ENCODE measurements around the gene TMEM233.

The TMEM233 gene

DNA sequence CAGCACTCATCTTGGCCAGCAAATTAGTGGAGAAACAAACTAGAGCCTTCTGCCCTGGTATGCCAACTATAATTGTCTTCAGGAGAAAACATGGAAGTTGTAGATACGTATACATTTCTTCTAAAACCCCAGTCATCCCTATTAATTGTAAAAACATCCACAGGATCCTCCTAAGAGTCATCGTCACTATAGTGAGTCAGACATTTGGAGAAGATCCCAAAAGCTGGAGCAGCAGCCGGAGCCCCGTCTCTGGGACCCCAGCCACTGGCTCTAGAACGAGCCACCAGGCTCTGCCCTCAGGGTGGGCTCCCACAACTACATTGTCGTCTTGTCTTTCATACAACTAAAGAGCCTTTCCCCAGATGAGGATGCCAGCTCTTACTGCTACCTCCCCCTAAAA is 89.8 kb downstream of the TMEM233 start:
- DNase-seq: no peak

DNA sequence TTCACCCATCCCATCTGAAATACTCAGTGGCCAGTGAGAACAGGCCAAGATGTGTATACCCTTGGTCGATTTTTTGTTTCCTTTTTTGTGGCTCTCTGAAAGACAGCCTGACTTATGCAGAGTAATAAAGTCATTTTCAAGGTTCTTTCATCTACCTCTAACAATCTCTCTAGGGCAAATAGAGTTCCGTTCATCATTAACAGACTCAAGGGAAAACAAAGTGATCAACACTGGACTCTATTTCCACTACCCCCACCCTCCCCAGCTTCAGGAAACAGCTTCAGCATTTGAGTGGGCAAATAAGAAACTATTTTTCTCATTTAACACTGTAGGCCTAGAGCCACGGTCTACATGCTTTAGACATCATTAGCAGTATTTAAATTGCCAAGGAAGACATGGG is 90.2 kb downstream of the TMEM233 start:
- no peak for DNase-seq

DNA sequence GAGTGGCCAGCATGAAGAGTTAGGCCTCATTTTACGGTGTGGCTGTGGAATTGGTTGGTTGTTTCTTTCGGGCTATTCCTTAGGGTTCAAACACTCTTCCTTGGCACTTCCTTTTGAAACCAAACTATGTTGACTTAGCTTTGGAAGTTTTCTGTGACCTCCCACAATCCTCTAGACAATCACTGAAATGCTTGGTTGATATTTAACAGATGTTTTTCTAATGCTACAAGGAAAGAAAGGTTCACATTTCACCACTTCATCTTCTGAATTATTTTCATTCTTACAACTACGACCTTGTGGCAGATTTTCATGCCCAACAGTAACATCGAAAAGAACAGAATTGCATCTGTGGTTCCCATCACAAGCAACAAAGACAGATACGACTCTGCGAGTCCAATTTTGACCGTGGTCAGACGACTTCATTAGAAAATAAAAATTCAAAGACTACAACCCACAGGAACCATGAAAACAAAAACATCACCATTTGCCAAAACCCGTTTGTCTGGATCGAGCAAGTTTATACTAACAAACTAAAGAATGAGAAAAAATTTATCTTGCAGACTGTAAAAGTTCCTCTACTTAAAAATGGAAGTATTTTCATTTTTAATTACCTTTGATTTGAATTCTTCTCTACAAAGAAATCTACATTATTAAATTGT is 91.3 kb downstream of the TMEM233 start:
- DNase-seq: no peak

DNA sequence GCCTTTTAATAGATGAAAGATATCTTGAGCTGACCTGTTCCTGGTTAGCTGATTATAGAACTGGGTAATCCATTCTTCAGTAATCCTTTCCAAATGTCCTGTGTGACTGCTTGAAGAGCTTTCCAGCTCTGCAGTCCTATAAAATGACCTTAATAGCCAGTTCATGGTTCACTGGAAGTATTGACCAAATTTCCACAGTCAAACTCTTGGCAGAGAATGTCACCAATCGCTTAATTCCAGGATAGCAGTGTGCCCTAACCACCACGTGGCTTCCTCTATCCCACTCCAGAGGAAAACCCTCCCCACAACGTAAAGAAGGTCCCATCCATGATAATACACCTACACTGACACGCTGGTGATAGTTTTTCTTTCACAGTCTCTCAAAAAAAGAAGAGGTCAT is 91.8 kb downstream of the TMEM233 start:
- DNase-seq: no peak

DNA sequence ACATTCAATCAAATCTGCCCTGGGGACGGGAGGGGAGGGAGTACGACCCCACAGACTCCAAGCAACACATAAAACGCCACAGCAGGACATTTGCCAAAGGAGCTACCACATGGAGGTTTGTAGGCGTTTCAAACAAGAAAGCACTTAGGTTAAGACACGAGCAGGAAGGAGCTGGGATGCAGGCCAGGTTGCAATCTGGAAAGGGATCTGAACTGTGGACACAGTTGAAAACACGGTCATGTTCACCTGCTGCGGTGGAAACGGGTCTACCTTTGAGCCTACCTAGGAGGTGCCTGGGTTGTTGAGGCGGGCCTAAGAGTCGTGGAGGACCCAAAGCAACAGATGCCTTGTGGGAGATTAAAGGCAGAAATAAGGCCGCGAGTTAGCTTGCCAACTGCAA is 92.8 kb downstream of the TMEM233 start:
- DNase-seq: no peak

DNA sequence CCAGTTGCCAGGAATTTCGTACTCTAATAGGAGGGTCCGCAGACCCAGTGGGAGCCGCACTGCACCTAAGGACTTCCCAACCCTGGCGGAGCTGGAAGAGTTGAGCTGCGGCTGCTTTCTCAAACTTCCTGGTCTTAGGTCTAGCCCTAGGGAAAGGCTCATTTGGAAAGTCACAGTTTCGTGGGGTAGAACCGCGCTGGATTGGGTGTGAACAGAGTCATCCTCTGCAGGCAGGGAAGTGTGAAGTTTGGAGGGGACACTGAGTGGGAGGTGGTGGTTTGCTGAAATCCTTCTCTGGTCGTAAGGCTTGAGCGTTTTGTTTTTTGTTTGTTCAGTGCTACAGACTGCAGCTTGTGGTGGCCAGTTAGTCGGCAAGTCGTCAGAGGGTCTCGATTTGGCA is 93.2 kb downstream of the TMEM233 start:
- DNase-seq: no peak

DNA sequence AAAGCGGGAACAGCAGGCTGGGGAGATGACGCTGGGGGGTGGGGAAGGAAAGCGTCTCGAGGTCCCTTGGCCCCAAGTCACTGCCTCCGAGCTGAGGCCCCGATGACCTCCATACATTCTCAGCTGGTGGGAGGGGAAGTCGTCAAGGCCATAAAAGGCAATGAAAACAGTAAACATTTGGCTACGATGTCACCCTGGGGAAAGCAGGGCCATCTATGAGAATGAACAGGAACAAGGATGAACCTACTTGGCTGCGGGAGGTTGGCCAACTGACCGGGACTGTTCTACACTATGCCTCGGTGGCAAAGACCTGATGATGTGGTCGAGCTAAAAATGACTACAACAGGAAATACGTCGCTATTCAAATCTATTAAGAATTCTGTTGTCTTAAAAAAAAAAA is 93.8 kb downstream of the TMEM233 start:
- DNase-seq: no peak

DNA sequence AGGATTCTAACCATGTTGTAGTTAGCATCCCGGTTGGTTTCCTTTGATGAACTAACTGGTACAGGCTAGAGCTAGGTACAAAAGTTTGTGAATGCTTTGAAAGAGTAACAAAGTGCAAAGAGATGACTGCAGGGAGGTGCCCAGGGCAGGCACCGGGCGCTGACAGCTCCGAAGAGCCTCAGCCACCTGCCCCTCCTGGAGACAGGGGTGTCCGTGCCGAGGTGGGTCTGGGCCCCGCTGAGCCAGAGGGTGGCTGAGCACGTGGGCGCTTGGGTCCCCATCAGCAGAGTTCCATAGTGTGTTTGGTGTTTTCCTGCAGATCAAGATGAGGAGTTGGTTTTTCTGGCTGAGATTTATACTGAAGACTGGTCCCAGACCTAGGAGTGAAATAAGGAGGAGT is 94.3 kb downstream of the TMEM233 start:
- DNase-seq: no peak

DNA sequence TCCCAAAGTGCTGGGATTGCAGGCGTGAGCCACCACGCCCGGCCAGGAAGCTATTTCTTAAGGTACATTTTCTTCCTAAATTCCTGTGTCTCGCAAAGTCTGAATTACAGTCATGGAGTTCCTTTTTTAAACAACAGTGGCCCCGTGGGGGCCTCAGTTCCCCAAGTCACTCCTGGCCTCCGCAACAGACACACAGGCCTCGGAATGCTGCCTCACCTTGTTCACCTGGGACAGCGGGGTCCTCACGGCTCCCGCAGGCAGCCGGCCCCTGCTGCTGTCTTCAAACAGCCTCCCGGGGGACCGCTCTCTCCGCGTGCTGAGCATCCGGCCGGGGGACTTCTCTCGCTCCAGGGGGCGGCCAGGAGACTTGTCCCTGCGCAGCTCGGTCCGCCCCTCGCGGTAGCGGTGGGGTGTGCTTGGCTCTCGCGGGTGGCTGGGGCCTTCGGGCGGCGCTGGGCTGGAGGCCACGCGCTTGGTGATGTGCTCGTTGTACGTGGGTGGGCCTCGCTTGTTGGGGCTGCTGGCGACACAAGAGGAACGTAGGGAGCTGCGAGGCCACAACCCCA is 96.4 kb downstream of the TMEM233 start:
- DNase-seq: no peak

DNA sequence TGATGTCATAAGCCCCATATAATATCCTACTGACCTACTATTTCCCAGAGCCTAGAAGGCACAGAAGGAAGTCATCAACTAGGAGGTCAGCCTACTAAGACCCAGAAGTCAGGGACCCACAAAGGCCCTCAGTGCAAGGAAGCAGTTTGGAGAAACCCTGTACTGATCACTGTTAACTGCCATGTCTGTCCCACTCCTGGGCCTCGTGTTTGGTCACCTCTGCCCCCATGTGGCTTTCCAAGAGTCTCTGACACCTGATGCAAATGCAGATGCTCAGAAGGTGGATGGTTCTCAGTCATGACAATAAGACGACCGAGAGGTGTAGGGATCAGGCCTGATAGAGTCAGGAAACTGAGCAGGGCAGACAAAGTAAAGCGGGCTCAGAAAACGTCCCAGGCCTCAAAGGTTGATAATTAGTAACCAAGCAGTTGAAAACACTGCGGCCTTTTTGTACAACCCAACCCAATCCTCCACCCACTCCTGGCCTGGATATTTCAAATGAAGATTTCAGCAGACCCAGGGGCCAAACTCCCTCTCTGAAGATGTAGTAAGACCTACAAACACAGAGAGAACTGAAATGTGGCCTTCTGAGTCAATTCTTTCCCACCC is 97.7 kb downstream of the TMEM233 start:
- no peak for DNase-seq

DNA sequence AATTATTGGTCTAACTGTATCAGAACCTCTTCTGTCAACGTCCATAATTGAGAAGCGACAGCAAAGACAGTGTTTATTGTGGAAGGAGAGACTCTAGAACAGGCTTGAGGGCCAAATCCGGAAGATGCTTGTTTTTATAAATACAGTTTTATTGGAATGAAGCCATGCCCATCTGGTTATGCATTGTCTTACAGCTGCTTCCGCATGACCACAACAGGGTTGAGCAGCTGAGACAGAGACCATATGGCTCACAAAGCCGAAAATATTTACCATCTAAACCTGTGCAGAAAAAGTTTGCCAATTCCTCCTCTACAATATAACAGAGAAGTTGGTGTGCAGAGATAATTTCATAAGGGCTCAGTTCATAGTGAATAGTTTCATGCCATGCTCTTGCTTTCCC is 98.8 kb downstream of the TMEM233 start:
- no peak for DNase-seq

Measured in NCI-H1105 treated with DMSO at 0.1 percent for 48 hours (cell line).